DMS53 (cell line): ENCODE data around the gene KISS1.
A peak's percentile ranks its signal among the peaks of the same experiment; 100 is the strongest.

ENCODE experiments used
- DNase-seq: peaks from one replicate; lab custom pipeline; 2025; lab: John Stamatoyannopoulos, UW

Gene KISS1

GRCh38 chr1:204155881-204156280 lies 40.4 kb downstream of the KISS1 start:
- no peak for DNase-seq

GRCh38 chr1:204154568-204155255 lies 41.6 kb downstream of the KISS1 start:
- peak; percentile 84 for DNase-seq

GRCh38 chr1:204153667-204154066 lies 42.6 kb downstream of the KISS1 start:
- no peak for DNase-seq

- peak; percentile 69 for DNase-seq
Measured at GRCh38 chr1:204152310-204153044, 43.8 kb downstream of the KISS1 start.

GRCh38 chr1:204151552-204152309 lies 44.6 kb downstream of the KISS1 start, which contains the start of gene ETNK2:
TSS of gene ETNK2 (minus strand) at chr1:204152044. CDS start at chr1:204151852, 192 bp downstream.
- peak; percentile 87 for DNase-seq

- DNase-seq: peak; percentile 69
Measured at GRCh38 chr1:204150702-204151551, 45.4 kb downstream of the KISS1 start.

GRCh38 chr1:204149635-204150565 lies 46.4 kb downstream of the KISS1 start:
- no peak for DNase-seq

GRCh38 chr1:204149107-204149506 lies 47.2 kb downstream of the KISS1 start:
- DNase-seq: peak; percentile 33

- DNase-seq: no peak
Measured at GRCh38 chr1:204147406-204148383, 48.6 kb downstream of the KISS1 start.

- DNase-seq: no peak
Measured at GRCh38 chr1:204146965-204147364, 49.3 kb downstream of the KISS1 start.

- DNase-seq: no peak
Measured at GRCh38 chr1:204146309-204146708, 50.0 kb downstream of the KISS1 start.

GRCh38 chr1:204145033-204145504 lies 51.2 kb downstream of the KISS1 start:
- no peak for DNase-seq

GRCh38 chr1:204143276-204144041 lies 52.8 kb downstream of the KISS1 start:
- no peak for DNase-seq

- DNase-seq: peak; percentile 51
Measured at GRCh38 chr1:204142032-204142974, 54.0 kb downstream of the KISS1 start.

GRCh38 chr1:204141131-204141530 lies 55.2 kb downstream of the KISS1 start:
- DNase-seq: no peak
